H9 (cell line): ENCODE results near the gene ENPP6. TPM values are rescaled to one million over a fixed set of nuclear protein-coding genes. Genes with fewer than 3 reads are reported as not detected.

Experiments used
- DNase-seq: peaks from one replicate; pipeline ENCODE4 v3.0.0-alpha.2; 2017
- H2AFZ ChIP-seq: one replicate; pipeline ENCODE4 v1.6.1; 2013; ENCODE audit warnings: mild to moderate bottlenecking, low read length, control low read depth, moderate library complexity
- H2AK5ac ChIP-seq: 2 replicates; pipeline ENCODE4 v1.6.1; 2013; ENCODE audit warnings: low read length, control low read depth, mixed read lengths; ENCODE audit not compliant: insufficient read length
- H2BK120ac ChIP-seq: one replicate; pipeline ENCODE4 v1.6.1; 2013; ENCODE audit warnings: low read depth, mild to moderate bottlenecking, low read length, control low read depth, inconsistent platforms; ENCODE audit not compliant: poor library complexity, severe bottlenecking
- H2BK12ac ChIP-seq: 2 replicates; pipeline ENCODE4 v1.6.1; 2013; ENCODE audit warnings: low read length, control low read depth, mixed read lengths, low read depth; ENCODE audit not compliant: insufficient read length
- H2BK15ac ChIP-seq: 2 replicates; pipeline ENCODE4 v1.6.1; 2013; ENCODE audit warnings: low read depth, low read length, control low read depth
- H2BK20ac ChIP-seq: one replicate; pipeline ENCODE4 v1.6.1; 2013; ENCODE audit warnings: low read depth, mild to moderate bottlenecking, low read length, control low read depth, inconsistent platforms; ENCODE audit not compliant: poor library complexity, severe bottlenecking
- H2BK5ac ChIP-seq: 2 replicates; pipeline ENCODE4 v1.6.1; 2013; ENCODE audit warnings: low read length, control low read depth, mixed read lengths; ENCODE audit not compliant: insufficient read length
- H3K14ac ChIP-seq: 2 replicates; pipeline ENCODE4 v1.6.1; 2013; ENCODE audit warnings: low read length, control low read depth; ENCODE audit not compliant: insufficient read depth
- H3K18ac ChIP-seq: 2 replicates; pipeline ENCODE4 v1.6.1; 2013; ENCODE audit warnings: low read depth, mild to moderate bottlenecking, mixed read lengths, low read length, control low read depth; ENCODE audit not compliant: insufficient read length
- H3K23ac ChIP-seq: 2 replicates; pipeline ENCODE4 v1.6.1; 2013; ENCODE audit warnings: low read length, control low read depth, mixed read lengths, low read depth; ENCODE audit not compliant: insufficient read length
- H3K23me2 ChIP-seq: 2 replicates; pipeline ENCODE4 v1.6.1; 2013; ENCODE audit warnings: low read depth, mild to moderate bottlenecking, mixed read lengths, low read length, control low read depth; ENCODE audit not compliant: insufficient read length, poor library complexity, severe bottlenecking
- H3K27ac ChIP-seq: 2 replicates; pipeline ENCODE4 v1.5.1; 2013; ENCODE audit warnings: low read length, control low read depth, mixed read lengths, low read depth; ENCODE audit not compliant: insufficient read length
- H3K27me3 ChIP-seq: 2 replicates; pipeline ENCODE4 v1.6.1; 2013; ENCODE audit warnings: low read length, control low read depth, inconsistent platforms; ENCODE audit not compliant: insufficient read depth
- H3K4ac ChIP-seq: 2 replicates; pipeline ENCODE4 v1.6.1; 2013; ENCODE audit warnings: low read depth, mild to moderate bottlenecking, control low read depth, inconsistent platforms, low read length, moderate library complexity
- H3K4me1 ChIP-seq: 2 replicates; pipeline ENCODE4 v1.6.1; 2013; ENCODE audit warnings: low read length, control low read depth, inconsistent platforms; ENCODE audit not compliant: insufficient read depth
- H3K4me2 ChIP-seq: 2 replicates; pipeline ENCODE4 v1.6.1; 2013; ENCODE audit warnings: low read length, control low read depth, mixed read lengths; ENCODE audit not compliant: insufficient read length, insufficient read depth
- H3K56ac ChIP-seq: 2 replicates; pipeline ENCODE4 v1.6.1; 2013; ENCODE audit warnings: low read depth, mild to moderate bottlenecking, mixed read lengths, low read length, control low read depth; ENCODE audit not compliant: insufficient read length
- H3K79me1 ChIP-seq: 2 replicates; pipeline ENCODE4 v1.6.1; 2013; ENCODE audit warnings: low read depth, mild to moderate bottlenecking, moderate library complexity, low read length, control low read depth, inconsistent platforms; ENCODE audit not compliant: insufficient read depth, poor library complexity, severe bottlenecking
- H3K79me2 ChIP-seq: 2 replicates; pipeline ENCODE4 v1.6.1; 2013; ENCODE audit warnings: low read length, control low read depth, inconsistent platforms; ENCODE audit not compliant: insufficient read depth
- H3K9ac ChIP-seq: 2 replicates; pipeline ENCODE4 v1.6.1; 2013; ENCODE audit warnings: low read length, control low read depth, mixed read lengths; ENCODE audit not compliant: insufficient read length; ENCODE audit errors: extremely low read depth
- H3K9me3 ChIP-seq: one replicate; pipeline ENCODE4 v1.6.1; 2013; ENCODE audit warnings: low read depth, low read length, inconsistent platforms; ENCODE audit not compliant: control insufficient read depth
- H3T11ph ChIP-seq: one replicate; pipeline ENCODE4 v1.6.1; 2013; ENCODE audit warnings: mild to moderate bottlenecking, low read length, control low read depth, inconsistent platforms
- H4K20me1 ChIP-seq: one replicate; pipeline ENCODE4 v1.6.1; 2013; ENCODE audit not compliant: control insufficient read depth, insufficient read length, insufficient read depth
- H4K5ac ChIP-seq: 2 replicates; pipeline ENCODE4 v1.6.1; 2013; ENCODE audit warnings: low read depth, mild to moderate bottlenecking, mixed read lengths, low read length, control low read depth; ENCODE audit not compliant: insufficient read length
- H4K8ac ChIP-seq: replicated peaks from 2 replicates; pipeline ENCODE4 v1.6.1; 2013; ENCODE audit warnings: low read length, control low read depth, mixed read lengths, low read depth; ENCODE audit not compliant: insufficient read length
- H4K91ac ChIP-seq: 2 replicates; pipeline ENCODE4 v1.6.1; 2013; ENCODE audit warnings: low read depth, mild to moderate bottlenecking, moderate library complexity, mixed read lengths, low read length, control low read depth; ENCODE audit not compliant: insufficient read length
- H3K27ac Mint-ChIP-seq, 3 experiments: 2 replicates in 2 of 3; 3 replicates in 1 of 3; pipeline ENCODE4 v1.8.0; 2020 to 2021; ENCODE audit warnings: mixed read lengths in 3 of 3, mild to moderate bottlenecking in 1 of 3, moderate library complexity in 1 of 3
- H3K27me3 Mint-ChIP-seq: 2 replicates; pipeline ENCODE4 v1.8.0; 2021; ENCODE audit warnings: low read depth, mild to moderate bottlenecking, moderate library complexity, mixed read lengths
- H3K36me3 Mint-ChIP-seq, 3 experiments: 2 replicates in 2 of 3; 3 replicates in 1 of 3; pipeline ENCODE4 v1.8.0; 2020 to 2021; ENCODE audit warnings: low read depth in 3 of 3, mixed read lengths in 3 of 3; ENCODE audit not compliant: insufficient read depth in 1 of 3
- H3K4me1 Mint-ChIP-seq, 2 experiments: 2 replicates each; pipeline ENCODE4 v1.8.0; 2020; ENCODE audit warnings: mixed read lengths in 2 of 2
- H3K4me3 Mint-ChIP-seq, 2 experiments: 2 replicates in 1 of 2; 3 replicates in 1 of 2; pipeline ENCODE4 v1.8.0; 2020 to 2021; ENCODE audit warnings: mild to moderate bottlenecking in 2 of 2, mixed read lengths in 2 of 2, moderate library complexity in 1 of 2
- H3K9me3 Mint-ChIP-seq, 2 experiments: 2 replicates in 1 of 2; 3 replicates in 1 of 2; pipeline ENCODE4 v1.8.0; 2020; ENCODE audit warnings: mild to moderate bottlenecking in 2 of 2, mixed read lengths in 2 of 2, moderate library complexity in 1 of 2
- WGBS: extraction: QIAGEN DNeasy Blood & Tissue Kit; methylation state at CpG from one replicate; pipeline ENCODE4 v1.1.7; 2013; ENCODE audit warnings: missing lambda C conversion rate, low lambda C conversion rate, mixed read lengths; ENCODE audit not compliant: insufficient read length; ENCODE audit errors: extremely low coverage; 5-methylcytosine and 5-hydroxymethylcytosine counted together
- total RNA-seq: library from RNA; stranded (reverse); gene quantifications from 2 replicates; pipeline ENCODE4 v1.2.1, GENCODE V29; 2021
- TF ChIP-seq, protein P1 (sequence below): fragments of 200-600 bp; sonication (generic); conservative IDR thresholded peaks from 3 replicates; pipeline ENCODE4 v1.8.0; 2021; ENCODE audit warnings: antibody characterized with exemption, mild to moderate bottlenecking

Gene ENPP6
- total RNA-seq, 1 experiment from 2014 or later = not detected

DNA sequence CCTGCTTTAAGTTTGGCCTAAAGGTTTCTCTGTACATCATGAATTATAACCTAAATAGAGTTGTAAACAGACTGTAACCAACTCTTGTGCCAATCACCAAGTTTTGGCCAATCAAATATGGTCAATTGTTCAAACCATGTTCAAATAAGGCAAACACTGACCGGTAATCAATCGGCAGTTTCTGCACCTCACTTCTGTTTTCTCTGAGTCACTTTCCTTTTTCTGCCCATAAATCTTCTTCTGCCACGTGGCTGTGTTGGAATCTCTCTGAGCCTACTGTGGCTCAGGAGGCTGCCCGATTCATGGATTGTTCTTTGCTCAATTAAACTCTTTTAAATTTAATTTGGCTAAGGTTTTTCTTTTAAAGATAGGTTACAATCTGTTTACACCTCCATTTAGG is 16.5 kb upstream of the ENPP6 start:
- Histone ChIP-seq H3K18ac (no peak overlapping the region), H3T11ph (no peak overlapping the region), H4K20me1 (no peaks in the 10 kb centered on the region), H3K27ac (no peak overlapping the region), H3K27me3 (no peaks in the 10 kb centered on the region), H4K5ac (no peak overlapping the region), H3K4ac (no peak overlapping the region), H3K79me1 (no peaks in the 10 kb centered on the region), H3K9ac (no peak overlapping the region), H3K79me2 (no peaks in the 10 kb centered on the region), H3K56ac (no peak overlapping the region), H3K23me2 (no peaks in the 10 kb centered on the region), H2BK12ac (no peak overlapping the region), H2BK120ac (no peak overlapping the region), H2BK20ac (no peak overlapping the region), H3K4me2 (no peak overlapping the region), H4K8ac (no peak overlapping the region), H3K4me1 (no peaks in the 10 kb centered on the region), H4K91ac (no peak overlapping the region), H3K14ac (no peak overlapping the region), H2AK5ac (no peak overlapping the region), H2BK5ac (no peak overlapping the region), H2AFZ (no peak overlapping the region), H3K9me3 (no peaks in the 10 kb centered on the region), H2BK15ac (no peak overlapping the region), H3K23ac (no peak overlapping the region)
- no peaks in the 10 kb centered on the region for H3K36me3 Mint-ChIP-seq
- no peaks in the 10 kb centered on the region for H3K9me3 Mint-ChIP-seq
- no peak overlapping the region for H3K4me3 Mint-ChIP-seq
- DNase-seq = no peak
- H3K4me1 Mint-ChIP-seq = peaks cover 0 to 2% of the 10 kb centered on the region in 2 experiments; a peak in 1 of 4 replicates
- no CpG with 5 or more reads among the region's 4 CpGs for WGBS
- H3K27me3 Mint-ChIP-seq = peaks cover 3% of the 10 kb centered on the region; the same call in 1 of the 2 replicates
- no peak overlapping the region for H3K27ac Mint-ChIP-seq
- TF ChIP-seq, protein P1, sequence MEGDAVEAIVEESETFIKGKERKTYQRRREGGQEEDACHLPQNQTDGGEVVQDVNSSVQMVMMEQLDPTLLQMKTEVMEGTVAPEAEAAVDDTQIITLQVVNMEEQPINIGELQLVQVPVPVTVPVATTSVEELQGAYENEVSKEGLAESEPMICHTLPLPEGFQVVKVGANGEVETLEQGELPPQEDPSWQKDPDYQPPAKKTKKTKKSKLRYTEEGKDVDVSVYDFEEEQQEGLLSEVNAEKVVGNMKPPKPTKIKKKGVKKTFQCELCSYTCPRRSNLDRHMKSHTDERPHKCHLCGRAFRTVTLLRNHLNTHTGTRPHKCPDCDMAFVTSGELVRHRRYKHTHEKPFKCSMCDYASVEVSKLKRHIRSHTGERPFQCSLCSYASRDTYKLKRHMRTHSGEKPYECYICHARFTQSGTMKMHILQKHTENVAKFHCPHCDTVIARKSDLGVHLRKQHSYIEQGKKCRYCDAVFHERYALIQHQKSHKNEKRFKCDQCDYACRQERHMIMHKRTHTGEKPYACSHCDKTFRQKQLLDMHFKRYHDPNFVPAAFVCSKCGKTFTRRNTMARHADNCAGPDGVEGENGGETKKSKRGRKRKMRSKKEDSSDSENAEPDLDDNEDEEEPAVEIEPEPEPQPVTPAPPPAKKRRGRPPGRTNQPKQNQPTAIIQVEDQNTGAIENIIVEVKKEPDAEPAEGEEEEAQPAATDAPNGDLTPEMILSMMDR = no peak
